Stomach (tissue), 4 donors: ENCODE results near the gene RTP2.

ENCODE experiments used
- CTCF ChIP-seq, 7 experiments: fragments of 450-650 bp in 4 of 7; fragments of 200-600 bp in 3 of 7; sonication (generic) in 3 of 7; IDR thresholded peaks; one replicate each; pipeline ENCODE4 v1.5.1; 2016 to 2019; ENCODE audit warnings: antibody characterized with exemption in 7 of 7, control low read depth in 2 of 7, mild to moderate bottlenecking in 1 of 7
- POLR2A ChIP-seq, 4 donors: fragments of 450-650 bp; IDR thresholded peaks; one replicate each; pipeline ENCODE4 v1.6.1; 2016; ENCODE audit warnings: antibody characterized with exemption in 4 of 4, control low read depth in 2 of 4, mild to moderate bottlenecking in 1 of 4, moderate library complexity in 1 of 4

GRCh38 chr3:187698499-187699399, 3.6 kb downstream of the RTP2 start:
- TF ChIP-seq CTCF (IDR thresholded peaks at IDR 0.05) (no peak), POLR2A (IDR thresholded peaks at IDR 0.05) (no peak)
